ENCODE data around the gene ITGA2B. TPM values are rescaled to one million over a fixed set of nuclear protein-coding genes. Genes with fewer than 3 reads are reported as not detected.

ITGA2B gene
- total and polyA plus RNA-seq, 2 of the 13 experiments (the other 11 are each of a cell fraction or from before 2014, with no cell fraction given): 0.38 to 1.1 TPM

- TF ChIP-seq CENPT (CRISPR knock-in tag; IDR thresholded peaks at IDR 0.05; ENCODE audit: low read depth): no peak
- TF ChIP-seq CBFB (CRISPR knock-in tag; IDR thresholded peaks at IDR 0.05): no peak
- TF ChIP-seq ZNF292 (CRISPR knock-in tag; IDR thresholded peaks at IDR 0.05; ENCODE audit: borderline replicate concordance, low read depth): no peak
- no peak for TF ChIP-seq SCMH1 (CRISPR knock-in tag; IDR thresholded peaks at IDR 0.05; ENCODE audit: borderline replicate concordance)
- TF ChIP-seq ZNF589 (CRISPR knock-in tag; conservative IDR thresholded peaks at IDR 0.05): 0 out of 2 replicates have a peak, but pooled peaks have one; percentile 55
- 0 out of 2 replicates have a peak, but pooled peaks have one; percentile 14 for TF ChIP-seq JUND (CRISPR knock-in tag; IDR thresholded peaks at IDR 0.05)
- TF ChIP-seq HOXD1 (CRISPR knock-in tag; IDR thresholded peaks at IDR 0.05): no peak; the same call in 1 of the 2 replicates
- no peak for TF ChIP-seq ZSCAN9 (CRISPR knock-in tag; IDR thresholded peaks at IDR 0.05; ENCODE audit: borderline replicate concordance)
- TF ChIP-seq ZNF747 (CRISPR knock-in tag; IDR thresholded peaks at IDR 0.05; ENCODE audit: borderline replicate concordance): peak; percentile 91; the same call in 1 of the 2 replicates
- TF ChIP-seq ZNF556 (CRISPR knock-in tag; IDR thresholded peaks at IDR 0.05; ENCODE audit: borderline replicate concordance): no peak
- TF ChIP-seq ZSCAN25 (CRISPR knock-in tag; IDR thresholded peaks at IDR 0.05): peak; percentile 82
- TF ChIP-seq ARID3A (IDR thresholded peaks at IDR 0.05; ENCODE audit: low read depth, low read length): no peak
- TF ChIP-seq, protein P1, sequence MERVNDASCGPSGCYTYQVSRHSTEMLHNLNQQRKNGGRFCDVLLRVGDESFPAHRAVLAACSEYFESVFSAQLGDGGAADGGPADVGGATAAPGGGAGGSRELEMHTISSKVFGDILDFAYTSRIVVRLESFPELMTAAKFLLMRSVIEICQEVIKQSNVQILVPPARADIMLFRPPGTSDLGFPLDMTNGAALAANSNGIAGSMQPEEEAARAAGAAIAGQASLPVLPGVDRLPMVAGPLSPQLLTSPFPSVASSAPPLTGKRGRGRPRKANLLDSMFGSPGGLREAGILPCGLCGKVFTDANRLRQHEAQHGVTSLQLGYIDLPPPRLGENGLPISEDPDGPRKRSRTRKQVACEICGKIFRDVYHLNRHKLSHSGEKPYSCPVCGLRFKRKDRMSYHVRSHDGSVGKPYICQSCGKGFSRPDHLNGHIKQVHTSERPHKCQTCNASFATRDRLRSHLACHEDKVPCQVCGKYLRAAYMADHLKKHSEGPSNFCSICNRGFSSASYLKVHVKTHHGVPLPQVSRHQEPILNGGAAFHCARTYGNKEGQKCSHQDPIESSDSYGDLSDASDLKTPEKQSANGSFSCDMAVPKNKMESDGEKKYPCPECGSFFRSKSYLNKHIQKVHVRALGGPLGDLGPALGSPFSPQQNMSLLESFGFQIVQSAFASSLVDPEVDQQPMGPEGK (CRISPR knock-in tag; IDR thresholded peaks at IDR 0.05): peak; percentile 82
- no peak for TF ChIP-seq NFKB2 (CRISPR knock-in tag; IDR thresholded peaks at IDR 0.05; ENCODE audit: borderline replicate concordance)
- TF ChIP-seq BRCA1 (CRISPR knock-in tag; IDR thresholded peaks at IDR 0.05): 0 out of 2 replicates have a peak, but pooled peaks have one; percentile 59
- TF ChIP-seq, protein P2, sequence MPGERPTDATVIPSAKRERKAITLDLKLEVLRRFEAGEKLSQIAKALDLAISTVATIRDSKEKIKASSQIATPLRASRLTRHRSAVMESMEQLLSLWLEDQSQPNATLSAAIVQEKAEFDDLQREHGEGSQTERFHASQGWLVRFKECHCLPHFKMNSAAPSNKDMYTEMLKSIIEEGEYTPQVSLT (CRISPR knock-in tag; IDR thresholded peaks at IDR 0.05; ENCODE audit: borderline replicate concordance, low read depth): no peak
- no peak for TF ChIP-seq ZNF207 (IDR thresholded peaks at IDR 0.05; ENCODE audit: borderline replicate concordance)
- TF ChIP-seq IKZF4 (CRISPR knock-in tag; IDR thresholded peaks at IDR 0.05; ENCODE audit: borderline replicate concordance, low read depth, not compliant biosample characterization): peak; percentile 68
- TF ChIP-seq, protein P3, sequence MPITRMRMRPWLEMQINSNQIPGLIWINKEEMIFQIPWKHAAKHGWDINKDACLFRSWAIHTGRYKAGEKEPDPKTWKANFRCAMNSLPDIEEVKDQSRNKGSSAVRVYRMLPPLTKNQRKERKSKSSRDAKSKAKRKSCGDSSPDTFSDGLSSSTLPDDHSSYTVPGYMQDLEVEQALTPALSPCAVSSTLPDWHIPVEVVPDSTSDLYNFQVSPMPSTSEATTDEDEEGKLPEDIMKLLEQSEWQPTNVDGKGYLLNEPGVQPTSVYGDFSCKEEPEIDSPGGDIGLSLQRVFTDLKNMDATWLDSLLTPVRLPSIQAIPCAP (CRISPR knock-in tag; IDR thresholded peaks at IDR 0.05; ENCODE audit: low read depth): no peak
- no peak for TF ChIP-seq WIZ (CRISPR knock-in tag; IDR thresholded peaks at IDR 0.05)
- TF ChIP-seq HHEX (CRISPR knock-in tag; IDR thresholded peaks at IDR 0.05): no peak
- TF ChIP-seq PAF1 (CRISPR knock-in tag; IDR thresholded peaks at IDR 0.05): no peak
- TF ChIP-seq, protein P4, sequence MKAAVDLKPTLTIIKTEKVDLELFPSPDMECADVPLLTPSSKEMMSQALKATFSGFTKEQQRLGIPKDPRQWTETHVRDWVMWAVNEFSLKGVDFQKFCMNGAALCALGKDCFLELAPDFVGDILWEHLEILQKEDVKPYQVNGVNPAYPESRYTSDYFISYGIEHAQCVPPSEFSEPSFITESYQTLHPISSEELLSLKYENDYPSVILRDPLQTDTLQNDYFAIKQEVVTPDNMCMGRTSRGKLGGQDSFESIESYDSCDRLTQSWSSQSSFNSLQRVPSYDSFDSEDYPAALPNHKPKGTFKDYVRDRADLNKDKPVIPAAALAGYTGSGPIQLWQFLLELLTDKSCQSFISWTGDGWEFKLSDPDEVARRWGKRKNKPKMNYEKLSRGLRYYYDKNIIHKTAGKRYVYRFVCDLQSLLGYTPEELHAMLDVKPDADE (CRISPR knock-in tag; IDR thresholded peaks at IDR 0.05): no peak
These were observed 64.7 kb downstream of the ITGA2B start, which contains the start of gene SLC25A39 (continued) for GRCh38 chr17:44324571-44325275.
